ENCODE results near the gene COPZ2.
"Not testable (repeated sequence)": the region's sequence is repeated elsewhere in the genome, so short reads cannot be mapped to it uniquely, and the experiment has no call there.

DNA sequence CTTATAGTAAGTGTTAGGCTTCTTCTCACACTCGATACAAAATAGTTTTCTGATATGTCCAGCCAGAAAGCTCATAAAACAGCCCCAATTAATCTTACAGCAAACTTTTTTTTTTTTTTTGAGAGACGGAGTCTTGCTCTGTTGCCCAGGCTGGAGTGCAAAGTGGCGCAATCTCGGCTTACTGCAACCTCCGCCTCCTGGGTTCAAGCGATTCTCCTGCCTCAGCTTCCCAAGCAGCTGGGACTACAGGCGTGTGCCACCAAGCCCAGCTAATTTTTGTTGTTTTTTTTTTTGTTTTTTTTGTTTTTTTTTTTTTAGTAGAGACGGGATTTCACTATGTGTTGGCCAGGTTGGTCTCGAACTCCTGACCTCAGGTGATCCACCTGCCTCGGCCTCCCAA, 39.6 kb upstream of the COPZ2 start:
- TF ChIP-seq CTCF, POLR2A, EP300 (IDR thresholded peaks at IDR 0.05): not testable (repeated sequence)
